Effector memory CD8-positive, alpha-beta T cell (primary cell): ENCODE results near the gene TGFB3.

Experiments
- ATAC-seq: fragments of 150-1000 bp; cut with Tn5 transposase; replicated peaks from 2 replicates; pipeline ENCODE4 v1.10.0; 2021; ENCODE audit warnings: mild to moderate bottlenecking, moderate library complexity
- DNase-seq, 3 experiments: peaks; one replicate each; pipeline ENCODE4 v3.0.0; 2021
- H3K27ac Mint-ChIP-seq, 2 donors: one replicate each; pipeline ENCODE4 v1.8.0; 2022; ENCODE audit warnings: mild to moderate bottlenecking in 2 of 2, mixed read lengths in 2 of 2, moderate library complexity in 2 of 2
- H3K27me3 Mint-ChIP-seq, 2 donors: one replicate each; pipeline ENCODE4 v1.8.0; 2022; ENCODE audit warnings: mixed read lengths in 2 of 2
- H3K36me3 Mint-ChIP-seq: one replicate; pipeline ENCODE4 v1.8.0; 2022; ENCODE audit warnings: mild to moderate bottlenecking, moderate library complexity, mixed read lengths; ENCODE audit not compliant: insufficient read depth
- H3K4me1 Mint-ChIP-seq, 2 donors: one replicate each; pipeline ENCODE4 v1.8.0; 2022; ENCODE audit warnings: low read depth in 2 of 2, mixed read lengths in 2 of 2
- H3K4me3 Mint-ChIP-seq, 2 donors: one replicate each; pipeline ENCODE4 v1.8.0; 2022; ENCODE audit warnings: mild to moderate bottlenecking in 2 of 2, mixed read lengths in 2 of 2, moderate library complexity in 2 of 2
- H3K9me3 Mint-ChIP-seq, 2 donors: one replicate each; pipeline ENCODE4 v1.8.0; 2022; ENCODE audit warnings: mixed read lengths in 2 of 2

Gene TGFB3

DNA sequence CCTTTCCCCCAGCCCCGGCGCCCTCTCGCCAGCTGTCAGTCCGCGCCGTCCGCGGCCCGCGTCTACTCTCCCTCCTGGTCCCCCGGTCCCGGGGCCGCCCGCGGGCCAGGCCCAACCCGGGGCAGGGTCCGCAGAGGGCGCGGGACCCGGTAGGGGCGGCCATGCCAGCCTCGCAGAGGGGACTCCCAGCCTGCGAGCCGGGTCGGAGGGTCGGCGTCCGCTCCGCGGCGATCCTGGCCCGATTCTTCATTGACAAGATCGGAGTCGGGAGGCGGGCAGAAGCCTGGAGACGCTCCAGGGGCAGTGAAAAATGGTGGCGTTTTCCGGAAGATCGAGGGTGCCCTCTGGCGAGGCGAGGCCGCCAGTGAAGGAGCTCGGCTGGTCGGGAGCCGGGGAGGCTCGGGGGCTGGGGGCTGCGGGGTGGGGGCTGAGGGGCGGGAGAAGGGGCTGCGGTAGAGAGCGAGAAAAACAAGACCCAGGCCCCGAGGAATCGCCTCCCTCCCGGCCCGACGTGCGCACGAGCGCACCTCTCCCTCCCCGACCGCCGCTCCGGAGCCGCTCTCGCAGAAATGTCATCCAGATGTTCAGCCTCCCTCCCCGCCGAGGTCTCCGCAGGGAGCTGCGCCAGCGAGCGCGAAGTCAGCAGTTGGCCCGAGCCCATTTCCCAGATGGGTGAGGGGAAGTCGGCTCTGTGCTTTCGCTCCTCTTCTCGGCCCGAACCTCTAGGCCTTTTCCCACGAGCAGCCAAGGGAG, 647 bp upstream of the TGFB3 start:
- DNase-seq (peak; percentile 75 to 84 (median 77)), ATAC-seq (peak; percentile 68)
- no peaks in the 10 kb centered on the region for H3K9me3 Mint-ChIP-seq
- peak overlapping the region; percentile 75 to 81 for H3K4me3 Mint-ChIP-seq
- peaks cover 17% of the 10 kb centered on the region for H3K36me3 Mint-ChIP-seq
- peaks cover 43 to 49% of the 10 kb centered on the region in 2 donors for H3K4me1 Mint-ChIP-seq
- peak overlapping the region; percentile 86 to 89 for H3K27ac Mint-ChIP-seq
- no peaks in the 10 kb centered on the region for H3K27me3 Mint-ChIP-seq

DNA sequence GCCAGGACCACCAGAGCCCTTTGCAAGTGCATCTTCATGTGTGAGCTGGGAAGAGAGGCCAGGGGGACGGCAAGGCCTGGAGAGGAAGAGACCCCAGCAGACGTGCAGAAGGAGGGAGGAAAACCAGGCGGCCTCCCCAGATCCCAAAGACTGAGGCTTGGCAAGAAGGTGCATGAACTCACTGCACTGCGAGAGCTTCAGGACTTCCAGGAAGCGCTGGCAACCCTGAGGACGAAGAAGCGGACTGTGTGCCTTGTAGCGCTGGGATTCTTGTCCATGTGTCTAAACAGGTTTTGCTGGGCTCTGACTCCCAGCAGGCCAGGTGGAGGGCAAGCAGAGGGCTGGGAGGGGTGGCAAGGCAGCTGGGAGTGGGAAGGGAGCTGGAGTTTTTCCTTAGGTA, 939 bp downstream of the TGFB3 start:
- H3K4me1 Mint-ChIP-seq: peaks cover 37 to 42% of the 10 kb centered on the region in 2 donors
- H3K36me3 Mint-ChIP-seq: peaks cover 17% of the 10 kb centered on the region
- DNase-seq: no peak

DNA sequence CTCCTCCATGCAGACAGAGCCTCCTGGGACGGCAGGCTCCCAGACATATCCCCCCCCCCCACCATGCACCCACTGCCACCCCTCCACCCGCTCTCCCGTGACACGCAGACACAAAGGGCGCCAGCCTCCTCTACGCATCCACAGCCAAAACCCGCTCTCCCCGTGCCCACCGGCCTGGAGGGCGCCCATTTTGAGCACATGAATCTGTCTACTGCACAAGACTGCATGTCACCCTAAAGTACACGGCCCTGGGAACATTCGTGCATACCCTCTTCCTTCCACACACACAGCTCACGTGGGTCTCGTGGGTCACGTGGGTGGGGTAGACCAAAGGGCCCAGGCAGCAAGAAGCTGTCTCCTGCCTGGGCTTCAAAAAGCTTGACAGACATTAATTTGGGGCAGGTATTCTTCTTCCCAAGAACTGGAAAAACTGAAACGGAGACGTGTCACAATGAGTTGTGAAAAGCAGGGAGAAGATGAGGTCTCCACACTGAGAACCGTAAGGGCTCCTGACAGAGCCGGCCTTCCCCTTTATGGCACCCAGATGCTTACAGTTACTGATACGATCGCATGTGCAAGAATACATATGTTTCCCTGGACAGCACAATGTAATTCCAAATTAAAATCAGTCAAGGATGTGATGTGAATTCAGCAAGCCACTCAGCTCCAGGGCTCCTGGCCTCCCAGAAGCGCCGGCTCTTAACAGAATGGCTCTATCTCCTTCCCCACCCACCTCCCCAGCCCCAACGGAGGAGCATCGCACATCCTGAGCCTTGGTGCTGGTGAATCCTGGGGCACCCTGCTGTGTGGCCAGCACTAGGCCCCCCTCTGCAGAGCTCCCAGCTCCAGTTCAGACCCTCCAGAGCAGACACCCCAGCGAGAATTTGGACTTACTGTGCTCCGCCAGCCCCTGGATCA, 1.9 kb downstream of the TGFB3 start:
- Mint-ChIP-seq H3K9me3 (no peaks in the 10 kb centered on the region), H3K36me3 (peaks cover 12% of the 10 kb centered on the region), H3K27me3 (no peaks in the 10 kb centered on the region), H3K4me3 (peak overlapping the region; percentile 75 to 81), H3K27ac (peak overlapping the region in 1 of 2 donors; percentile 89), H3K4me1 (peaks cover 34 to 37% of the 10 kb centered on the region in 2 donors)
- DNase-seq (no peak), ATAC-seq (no peak)

More for the DNA sequence above, 939 bp downstream of the TGFB3 start:
- Mint-ChIP-seq H3K27ac (peak overlapping the region; percentile 86 to 89), H3K27me3 (no peaks in the 10 kb centered on the region), H3K9me3 (no peaks in the 10 kb centered on the region), H3K4me3 (peak overlapping the region; percentile 75 to 81)
- no peak for ATAC-seq

DNA sequence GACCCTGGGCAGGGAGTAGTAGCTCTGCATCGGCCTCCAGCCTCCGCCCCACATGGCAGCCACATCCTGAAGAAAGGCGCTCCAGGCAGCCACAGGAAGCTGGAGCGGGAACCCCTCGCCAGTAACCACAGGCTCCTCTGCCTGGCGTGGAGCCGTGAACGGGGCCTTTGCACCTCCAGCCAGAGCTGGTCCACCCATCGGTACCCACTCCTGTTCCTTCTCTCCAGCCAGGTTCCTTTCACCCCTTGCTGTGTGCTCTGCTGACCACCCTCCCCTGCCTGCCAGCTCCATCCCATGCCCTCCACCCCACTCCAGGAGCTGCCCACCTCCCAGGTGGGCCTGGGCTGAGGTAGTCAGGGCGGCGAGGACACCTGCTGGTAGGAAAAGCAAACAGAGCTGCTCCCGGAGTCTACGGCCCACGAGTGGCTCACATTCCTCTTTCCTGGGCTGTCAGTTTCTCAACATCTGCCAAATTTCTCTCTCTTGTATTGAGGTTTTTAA, 2.7 kb downstream of the TGFB3 start:
- no peaks in the 10 kb centered on the region for H3K27me3 Mint-ChIP-seq
- peak overlapping the region in 1 of 2 donors; percentile 23 for H3K27ac Mint-ChIP-seq
- H3K36me3 Mint-ChIP-seq: peaks cover 12% of the 10 kb centered on the region
- peaks cover 34 to 37% of the 10 kb centered on the region in 2 donors for H3K4me1 Mint-ChIP-seq
- H3K9me3 Mint-ChIP-seq: no peaks in the 10 kb centered on the region
- DNase-seq: no peak
- ATAC-seq: no peak
- peak overlapping the region; percentile 38 to 43 for H3K4me3 Mint-ChIP-seq

DNA sequence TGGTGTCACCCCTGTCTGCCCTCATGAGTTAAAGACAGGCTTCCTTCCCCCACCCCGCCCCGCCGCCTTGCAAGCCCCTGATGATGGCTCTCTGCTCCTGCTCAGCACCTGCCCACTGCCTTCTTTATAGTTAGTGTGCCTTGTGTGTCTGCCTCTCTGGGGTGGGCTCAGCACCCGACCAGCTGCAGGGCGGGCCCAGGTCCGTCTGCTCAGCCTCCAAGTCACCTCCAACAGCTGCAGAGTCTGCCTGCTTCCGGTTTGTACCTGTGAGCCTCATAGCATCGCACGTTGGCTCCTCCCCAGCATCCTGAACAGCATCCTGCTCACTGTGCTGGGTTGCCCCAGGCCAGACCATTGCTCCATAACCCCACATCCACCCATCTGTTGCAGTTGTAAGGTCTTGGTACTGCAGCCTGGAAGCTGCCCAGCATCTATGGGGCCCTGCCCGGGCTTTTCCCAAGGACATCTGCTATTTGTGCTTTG, 3.5 kb downstream of the TGFB3 start:
- Mint-ChIP-seq H3K4me1 (peaks cover 34 to 37% of the 10 kb centered on the region in 2 donors), H3K9me3 (no peaks in the 10 kb centered on the region), H3K4me3 (no peak overlapping the region), H3K36me3 (peaks cover 12% of the 10 kb centered on the region), H3K27me3 (no peaks in the 10 kb centered on the region), H3K27ac (no peak overlapping the region)
- ATAC-seq (no peak), DNase-seq (no peak)

DNA sequence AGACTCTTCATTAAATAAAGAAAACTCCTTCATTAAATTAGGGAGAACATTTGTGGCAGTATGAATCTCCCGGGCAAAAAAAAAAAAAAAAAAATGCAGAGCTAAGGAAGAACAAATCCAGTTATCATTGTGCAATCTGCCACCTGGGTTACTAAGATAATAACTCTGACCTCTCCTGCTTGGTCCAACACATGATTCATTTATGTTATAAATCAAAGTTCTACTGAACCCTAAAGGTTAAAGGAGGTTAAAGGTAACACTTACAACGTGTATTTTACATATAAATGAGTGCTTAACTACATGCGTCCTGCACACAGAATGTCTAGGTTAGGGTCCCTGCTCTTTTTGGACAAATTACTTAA, 4.2 kb downstream of the TGFB3 start:
- Mint-ChIP-seq H3K27me3 (no peaks in the 10 kb centered on the region), H3K36me3 (peaks cover 7% of the 10 kb centered on the region), H3K4me1 (peaks cover 30 to 37% of the 10 kb centered on the region in 2 donors), H3K4me3 (no peak overlapping the region), H3K27ac (no peak overlapping the region), H3K9me3 (no peaks in the 10 kb centered on the region)
- DNase-seq (no peak), ATAC-seq (no peak)

DNA sequence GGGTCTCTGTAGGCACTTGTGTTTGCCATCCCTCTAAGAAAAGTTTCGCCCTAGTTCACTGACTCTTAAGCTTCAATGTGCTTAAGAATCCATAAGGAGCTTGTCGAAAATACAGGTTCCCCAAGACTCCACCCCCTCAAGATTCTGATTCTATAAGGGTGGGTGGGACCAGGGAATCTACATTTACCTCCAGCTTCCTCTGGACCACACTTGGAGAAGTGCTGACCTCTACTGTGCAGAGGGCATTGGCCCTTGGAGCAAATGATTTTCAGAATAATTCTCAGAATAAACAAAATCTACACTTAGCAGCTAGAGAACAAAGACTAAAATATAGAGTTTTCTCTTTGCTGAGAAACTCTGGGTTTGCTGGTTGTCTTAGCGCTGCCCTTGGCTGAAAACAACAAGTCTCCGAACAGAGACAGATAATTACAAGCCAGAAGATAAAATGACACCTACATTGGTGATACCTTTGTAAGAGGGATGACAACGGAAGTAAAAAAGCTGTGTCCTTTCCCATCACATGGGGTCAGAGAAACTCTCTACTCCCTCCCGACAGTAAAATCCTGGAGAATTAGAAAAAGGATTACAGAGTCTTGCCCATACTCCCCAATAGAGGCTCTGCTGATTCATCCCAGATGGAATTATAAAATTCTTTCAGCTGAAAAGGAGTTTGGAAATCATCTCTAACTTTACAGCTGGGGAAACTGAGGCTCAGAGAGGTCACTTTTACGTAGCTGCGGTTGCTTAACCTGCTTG, 4.8 kb downstream of the TGFB3 start:
- no peak for DNase-seq

DNA sequence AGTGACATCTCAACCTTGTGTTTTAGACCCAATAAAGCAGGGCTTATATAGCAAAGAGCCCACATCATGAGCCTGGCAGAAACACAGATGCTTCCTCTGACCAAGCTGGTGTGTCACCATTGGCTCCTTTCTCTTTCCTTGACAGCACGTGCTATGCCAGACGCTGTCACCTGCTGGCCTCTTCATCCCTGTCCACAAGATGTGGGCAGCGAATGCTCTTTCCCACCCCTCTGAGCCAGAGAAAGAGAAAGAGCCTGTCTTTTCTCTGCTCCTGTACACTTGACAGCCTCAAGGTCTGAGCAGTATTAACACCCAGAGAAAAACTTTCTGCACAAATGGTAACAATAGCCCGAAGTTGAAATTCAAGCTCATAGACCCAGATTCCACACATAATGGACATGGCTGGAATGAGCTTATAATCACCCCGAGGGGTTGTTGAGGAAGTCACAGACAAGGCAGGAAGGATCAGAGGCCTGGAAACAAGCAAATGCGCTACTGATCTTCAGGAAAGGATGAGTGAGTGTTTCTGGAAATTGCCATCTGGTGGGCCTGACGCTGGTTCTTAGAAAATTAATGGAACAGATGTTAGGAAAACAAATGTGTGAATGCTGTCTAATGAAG, 8.9 kb downstream of the TGFB3 start:
- no peak overlapping the region for H3K27ac Mint-ChIP-seq
- peaks cover 0 to 2% of the 10 kb centered on the region in 2 donors for H3K4me1 Mint-ChIP-seq
- H3K9me3 Mint-ChIP-seq: no peaks in the 10 kb centered on the region
- H3K36me3 Mint-ChIP-seq: no peaks in the 10 kb centered on the region
- no peaks in the 10 kb centered on the region for H3K27me3 Mint-ChIP-seq
- DNase-seq (no peak), ATAC-seq (no peak)
- H3K4me3 Mint-ChIP-seq: no peak overlapping the region

More for the DNA sequence above, 4.8 kb downstream of the TGFB3 start:
- Mint-ChIP-seq H3K4me1 (peaks cover 30 to 37% of the 10 kb centered on the region in 2 donors), H3K9me3 (no peaks in the 10 kb centered on the region), H3K36me3 (peaks cover 7% of the 10 kb centered on the region), H3K27me3 (no peaks in the 10 kb centered on the region), H3K4me3 (no peak overlapping the region), H3K27ac (no peak overlapping the region)
- no peak for ATAC-seq

DNA sequence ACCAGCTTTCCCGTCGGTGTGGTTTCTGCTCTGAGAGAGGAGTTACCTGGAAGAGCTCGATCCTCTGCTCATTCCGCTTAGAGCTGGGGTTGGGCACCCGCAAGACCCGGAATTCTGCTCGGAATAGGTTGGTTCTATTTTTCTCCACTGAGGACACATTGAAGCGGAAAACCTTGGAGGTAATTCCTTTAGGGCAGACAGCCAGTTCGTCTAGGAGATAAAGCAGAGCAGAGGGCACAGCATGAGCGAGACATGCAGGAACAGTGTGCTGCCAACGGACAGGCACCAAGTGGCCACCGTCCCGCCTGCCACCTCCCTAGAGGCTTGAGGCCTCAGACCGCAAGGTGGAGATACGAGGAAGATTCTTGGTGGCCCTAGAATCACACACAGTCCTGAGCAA, 10.3 kb downstream of the TGFB3 start:
- Mint-ChIP-seq H3K27ac (no peak overlapping the region), H3K36me3 (no peaks in the 10 kb centered on the region), H3K4me3 (no peak overlapping the region), H3K4me1 (no peaks in the 10 kb centered on the region), H3K27me3 (no peaks in the 10 kb centered on the region), H3K9me3 (no peaks in the 10 kb centered on the region)
- ATAC-seq: no peak
- no peak for DNase-seq

DNA sequence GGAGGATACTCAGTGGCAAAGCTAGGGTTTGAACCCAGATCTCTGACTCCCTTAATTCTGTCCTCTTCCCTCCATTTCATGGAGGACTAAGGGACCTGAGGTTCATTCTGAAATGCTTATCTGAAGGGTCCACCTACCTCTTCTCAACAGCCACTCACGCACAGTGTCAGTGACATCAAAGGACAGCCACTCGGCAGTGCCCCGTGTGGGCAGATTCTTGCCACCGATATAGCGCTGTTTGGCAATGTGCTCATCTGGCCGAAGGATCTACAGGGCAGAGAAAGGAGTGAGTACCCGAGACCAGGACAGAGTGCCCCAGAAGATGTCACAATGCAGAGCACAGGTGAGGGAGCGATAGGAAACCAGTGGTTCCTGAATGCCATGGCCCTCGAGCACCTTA, 10.8 kb downstream of the TGFB3 start:
- H3K27me3 Mint-ChIP-seq: no peaks in the 10 kb centered on the region
- ATAC-seq (no peak), DNase-seq (no peak)
- H3K4me1 Mint-ChIP-seq: no peaks in the 10 kb centered on the region
- no peaks in the 10 kb centered on the region for H3K36me3 Mint-ChIP-seq
- H3K4me3 Mint-ChIP-seq: no peak overlapping the region
- peak overlapping the region in 1 of 2 donors; percentile 42 for H3K27ac Mint-ChIP-seq
- H3K9me3 Mint-ChIP-seq: no peaks in the 10 kb centered on the region

DNA sequence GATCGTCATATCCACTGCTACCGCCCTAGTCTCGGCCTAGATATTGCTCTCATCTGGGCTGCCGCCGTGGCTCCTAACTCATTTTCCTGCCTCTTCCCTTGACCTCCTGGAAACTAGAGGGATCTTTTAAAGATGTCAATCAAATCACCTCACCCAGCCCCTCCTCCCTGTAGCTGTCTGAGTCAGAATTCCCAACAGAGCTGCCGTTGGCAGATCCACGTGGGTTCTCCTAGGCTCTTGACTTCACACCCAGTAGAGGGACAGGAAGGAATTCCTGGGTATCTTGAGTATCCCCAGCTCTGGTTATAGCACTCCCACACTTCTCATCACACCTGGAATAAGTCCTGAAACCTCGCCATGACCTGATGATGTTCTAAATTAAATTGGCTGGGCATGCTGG, 11.9 kb downstream of the TGFB3 start:
- Mint-ChIP-seq H3K4me3 (no peak overlapping the region), H3K4me1 (no peaks in the 10 kb centered on the region), H3K27ac (no peak overlapping the region), H3K36me3 (no peaks in the 10 kb centered on the region), H3K9me3 (no peaks in the 10 kb centered on the region), H3K27me3 (no peaks in the 10 kb centered on the region)
- ATAC-seq: no peak
- DNase-seq: no peak

DNA sequence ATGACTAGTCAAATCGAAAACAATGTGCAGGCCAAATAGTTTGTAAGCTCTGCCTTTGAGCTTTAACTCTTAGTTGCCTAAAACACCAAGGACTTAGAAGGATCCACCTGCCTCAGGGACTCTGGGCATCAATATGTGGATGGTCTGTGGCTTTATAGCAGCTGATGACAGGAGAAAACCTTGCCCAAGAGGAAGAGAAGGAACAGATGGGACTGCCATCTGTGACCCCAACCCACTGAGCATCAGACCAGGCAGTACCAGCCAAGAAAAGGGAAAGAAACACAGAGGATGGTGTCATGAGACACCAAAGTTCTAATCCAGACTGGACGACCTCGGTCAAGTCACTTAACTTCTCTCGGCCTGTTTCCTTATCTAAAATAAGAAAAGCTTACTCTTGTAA, 12.7 kb downstream of the TGFB3 start:
- H3K4me1 Mint-ChIP-seq: no peaks in the 10 kb centered on the region

DNA sequence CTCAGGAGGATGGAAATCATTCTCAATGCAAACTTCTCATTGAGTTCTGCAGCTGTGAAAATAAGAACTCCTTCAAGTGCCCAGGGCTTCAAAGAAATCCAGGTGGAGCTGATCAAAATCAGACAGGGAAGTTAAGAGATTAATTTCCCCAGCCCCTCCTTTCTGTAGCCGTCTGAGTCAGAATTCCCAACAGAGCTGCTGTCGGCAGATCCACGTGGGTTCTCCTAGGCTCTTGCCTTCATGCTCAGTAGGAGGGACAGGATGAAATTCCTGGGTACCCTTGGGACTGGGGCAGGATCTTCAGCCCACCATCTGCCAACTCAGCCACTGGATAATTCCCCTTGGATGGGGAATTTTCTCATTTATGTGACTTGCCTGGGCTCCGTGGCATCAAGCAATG, 13.3 kb downstream of the TGFB3 start:
- DNase-seq (no peak), ATAC-seq (no peak)
- H3K4me3 Mint-ChIP-seq: no peak overlapping the region
- H3K36me3 Mint-ChIP-seq: no peaks in the 10 kb centered on the region
- H3K27ac Mint-ChIP-seq: no peak overlapping the region
- H3K9me3 Mint-ChIP-seq: no peaks in the 10 kb centered on the region
- H3K27me3 Mint-ChIP-seq: no peaks in the 10 kb centered on the region
- no peaks in the 10 kb centered on the region for H3K4me1 Mint-ChIP-seq

More for the DNA sequence above, 12.7 kb downstream of the TGFB3 start:
- H3K27me3 Mint-ChIP-seq: no peaks in the 10 kb centered on the region
- DNase-seq (no peak), ATAC-seq (no peak)
- no peaks in the 10 kb centered on the region for H3K36me3 Mint-ChIP-seq
- no peaks in the 10 kb centered on the region for H3K9me3 Mint-ChIP-seq
- H3K4me3 Mint-ChIP-seq: no peak overlapping the region
- H3K27ac Mint-ChIP-seq: no peak overlapping the region
